K562 (cell line): ENCODE measurements around the gene ECD. TPM values are rescaled to one million over a fixed set of nuclear protein-coding genes. Genes with fewer than 3 reads are reported as not detected.
A peak's percentile ranks its signal among the peaks of the same experiment; 100 is the strongest.

ENCODE experiments used
- ATF4 ChIP-seq: fragments of 450-650 bp; formaldehyde crosslinking; IDR thresholded peaks from 2 replicates; pipeline ENCODE4 v1.4.0; 2022; ENCODE audit warnings: mild to moderate bottlenecking, moderate library complexity
- BRD9 ChIP-seq: fragments of 450-650 bp; IDR thresholded peaks from 2 replicates; pipeline ENCODE4 v1.6.1; 2018; ENCODE audit warnings: low read depth; ENCODE audit not compliant: partially characterized antibody
- ESRRB ChIP-seq: fragments of 250-450 bp; sonication (Bioruptor Pico); IDR thresholded peaks from 2 replicates; pipeline ENCODE4 v1.5.0; 2020; ENCODE audit warnings: mild to moderate bottlenecking, moderate library complexity, borderline replicate concordance
- FOXJ3 ChIP-seq: sonication (generic); formaldehyde crosslinking; IDR thresholded peaks from 2 replicates; pipeline ENCODE4 v1.4.0; 2020; ENCODE audit warnings: mild to moderate bottlenecking, missing genetic modification reagents
- FOXO4 ChIP-seq: fragments of 450-650 bp; formaldehyde crosslinking; IDR thresholded peaks from 2 replicates; pipeline ENCODE4 v1.4.0; 2020; ENCODE audit warnings: mild to moderate bottlenecking, moderate library complexity
- HDAC2 ChIP-seq: fragments of 450-650 bp; IDR thresholded peaks from 2 replicates; pipeline ENCODE4 v1.6.1; 2016; ENCODE audit warnings: mild to moderate bottlenecking
- MITF ChIP-seq: IDR thresholded peaks from 2 replicates; pipeline ENCODE4 v1.6.1; 2014; ENCODE audit warnings: antibody characterized with exemption
- NCOA2 ChIP-seq, 2 experiments: fragments of 450-650 bp; IDR thresholded peaks; 2 replicates each; pipeline ENCODE4 v1.6.1; 2018; ENCODE audit warnings: mild to moderate bottlenecking in 2 of 2, moderate library complexity in 1 of 2; ENCODE audit not compliant: partially characterized antibody in 2 of 2
- RAD21 ChIP-seq, 2 experiments: fragments of 250-450 bp in 1 of 2; fragments of 450-650 bp in 1 of 2; sonication (Bioruptor Pico) in 1 of 2; formaldehyde crosslinking in 1 of 2; IDR thresholded peaks in 1 of 2; conservative IDR thresholded peaks in 1 of 2; 2 replicates each; pipeline versions ENCODE4 v1.4.0 to v1.8.0; 2020 to 2022; ENCODE audit warnings: mild to moderate bottlenecking in 2 of 2, moderate library complexity in 1 of 2
- RBM22 ChIP-seq: fragments of 200-400 bp; formaldehyde crosslinking; IDR thresholded peaks from 2 replicates; pipeline ENCODE4 v1.6.1; 2018; ENCODE audit warnings: low read length, low read depth; ENCODE audit not compliant: poor library complexity, severe bottlenecking
- RFX7 ChIP-seq: fragments of 250-450 bp; sonication (Bioruptor Pico); IDR thresholded peaks from 2 replicates; pipeline ENCODE4 v1.5.1; 2021; ENCODE audit warnings: mild to moderate bottlenecking
- SAP30 ChIP-seq: fragments of 200-600 bp; sonication (generic); IDR thresholded peaks from 2 replicates; pipeline ENCODE4 v1.6.1; 2012; ENCODE audit warnings: borderline replicate concordance, low read depth, mild to moderate bottlenecking, moderate library complexity, low read length, control low read depth, inconsistent platforms; ENCODE audit not compliant: insufficient read depth, poor library complexity, severe bottlenecking
- TAF9B ChIP-seq: fragments of 450-650 bp; IDR thresholded peaks from 2 replicates; pipeline ENCODE4 v1.6.1; 2018; ENCODE audit warnings: mild to moderate bottlenecking; ENCODE audit not compliant: partially characterized antibody
- TRIM25 ChIP-seq: fragments of 450-650 bp; IDR thresholded peaks from 2 replicates; pipeline ENCODE4 v1.7.0; 2016; ENCODE audit warnings: borderline replicate concordance
- ZBTB12 ChIP-seq: fragments of 250-450 bp; sonication (Bioruptor Pico); IDR thresholded peaks from 2 replicates; pipeline ENCODE4 v1.4.0; 2020
- ZNF165 ChIP-seq: fragments of 250-450 bp; sonication (Bioruptor Pico); IDR thresholded peaks from 2 replicates; pipeline ENCODE4 v1.4.0; 2020; ENCODE audit warnings: borderline replicate concordance
- ZNF398 ChIP-seq: fragments of 250-450 bp; sonication (Bioruptor Pico); IDR thresholded peaks from 2 replicates; pipeline ENCODE4 v1.8.0; 2021; ENCODE audit warnings: moderate library complexity, mild to moderate bottlenecking, inconsistent platforms
- ZNF766 ChIP-seq: fragments of 200-800 bp; sonication (Bioruptor generic); conservative IDR thresholded peaks from 2 replicates; pipeline ENCODE4 v1.6.1; 2016; ENCODE audit warnings: missing genetic modification characterization, missing compliant biosample characterization
- polyA plus RNA-seq, 8 experiments: library from polyadenylated mRNA; depleted of rRNA in 4 of 8; stranded (reverse) in 5 of 8; unstranded in 3 of 8; fragments of >200 nt; fragmentation: Nextera tagmentation in 2 of 8; fragmentation: Illumina TruSeq in 1 of 8; extraction: Ambion mirVana in 2 of 8; extraction: Trizol in 1 of 8; gene quantifications; 2 replicates each; pipeline versions ENCODE4 v1.2.1 to v1.2.3, GENCODE V29; 2011 to 2014; ENCODE audit warnings: inconsistent platforms in 1 of 8, missing spikeins in 1 of 8
- total RNA-seq, 7 experiments: library from RNA; depleted of rRNA in 6 of 7; stranded (reverse); fragments of >200 nt in 6 of 7; fragmentation: Illumina TruSeq in 2 of 7; extraction: Trizol in 2 of 7; gene quantifications; 2 replicates each; pipeline versions ENCODE4 v1.2.1 to v1.2.3, GENCODE V29; 2011 to 2021; ENCODE audit warnings: low replicate concordance in 1 of 7

The ECD gene
- total and polyA plus RNA-seq, 9 of the 15 experiments (the other 6 are each of a cell fraction or from before 2014, with no cell fraction given): 33.5 to 79.9 (median 53.2) TPM

- TF ChIP-seq TAF9B: no peak
- TF ChIP-seq ZNF766 (CRISPR knock-in tag): no peak
- TF ChIP-seq ZNF398 (CRISPR knock-in tag): no peak
- TF ChIP-seq RBM22: no peak
- no peak for TF ChIP-seq NCOA2 (IDR thresholded peaks at IDR 0.05; ENCODE audit: partially characterized antibody in 2 of 2)
- 0 out of 2 replicates have a peak, but pooled peaks have one; percentile 25 for TF ChIP-seq ATF4 (CRISPR knock-in tag)
- peak; percentile 26; the same call in 1 of the 2 replicates for TF ChIP-seq RFX7 (CRISPR knock-in tag)
- TF ChIP-seq MITF: no peak
- TF ChIP-seq BRD9: peak; percentile 28
- no peak for TF ChIP-seq FOXJ3 (CRISPR knock-in tag)
- no peak for TF ChIP-seq FOXO4 (CRISPR knock-in tag)
- TF ChIP-seq RAD21 (CRISPR knock-in tag; conservative IDR thresholded peaks at IDR 0.05 in 1 of 2, IDR thresholded peaks at IDR 0.05 in 1 of 2): no peak
- TF ChIP-seq ZBTB12: no peak
- TF ChIP-seq SAP30: no peak
- 0 out of 2 replicates have a peak, but pooled peaks have one; percentile 42 for TF ChIP-seq ZNF165 (CRISPR knock-in tag)
- TF ChIP-seq ESRRB (CRISPR knock-in tag): no peak
- TF ChIP-seq TRIM25: no peak
- TF ChIP-seq HDAC2: peak; percentile 4; the same call in 1 of the 2 replicates
Measured at GRCh38 chr10:73168465-73168803, 626 bp upstream of the ECD start (continued).
